ENCODE measurements around the gene SPRN. TPM values are rescaled to one million over a fixed set of nuclear protein-coding genes. Genes with fewer than 3 reads are reported as not detected.
"Not testable (repeated sequence)": the region's sequence is repeated elsewhere in the genome, so short reads cannot be mapped to it uniquely, and the experiment has no call there.

Gene SPRN
- total RNA-seq, 1 experiment from 2014 or later, result not detected

DNA sequence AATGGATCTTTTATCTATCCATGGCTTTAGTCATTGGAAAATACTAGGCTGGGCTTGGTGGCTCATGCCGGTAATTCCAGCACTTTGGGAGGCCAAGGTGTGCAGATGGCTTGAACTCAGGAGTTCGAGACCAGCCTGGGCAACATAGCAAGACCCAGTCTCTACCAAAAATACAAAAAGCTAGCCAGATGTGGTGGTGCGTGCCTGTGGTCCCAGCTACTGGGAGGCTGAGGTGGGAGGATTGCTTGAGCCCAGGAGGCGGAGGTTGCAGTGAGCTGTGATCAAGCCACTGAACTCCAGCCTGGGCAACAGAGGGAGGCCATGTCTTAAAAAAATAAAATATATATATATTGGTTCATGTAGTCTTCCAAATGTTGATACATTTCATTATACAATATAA, 37.5 kb downstream of the SPRN start:
- not testable (repeated sequence) for DNase-seq (ENCODE audit: low spot score)

DNA sequence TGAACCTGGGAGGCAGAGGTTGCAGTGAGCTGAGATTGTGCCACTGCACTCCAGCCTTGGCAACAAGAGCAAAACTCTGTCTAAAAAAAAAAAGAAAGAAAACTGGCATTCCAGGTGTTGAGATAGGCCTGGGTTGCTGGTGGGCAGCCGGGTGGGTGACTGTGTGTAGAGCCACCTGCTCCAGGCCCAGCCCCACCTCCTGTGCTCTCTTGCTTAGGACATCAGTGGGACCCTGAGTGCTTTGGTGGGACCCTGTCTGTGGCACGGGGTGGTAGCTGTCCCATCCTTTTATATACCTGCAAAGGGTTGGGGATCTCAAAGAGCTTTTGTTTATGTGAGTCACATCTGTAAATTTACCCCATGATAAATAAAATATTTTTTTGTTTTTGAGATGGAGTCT, 39.2 kb downstream of the SPRN start:
- no peak for DNase-seq (ENCODE audit: low spot score)

GRCh38 chr10:133384071-133384470, 40.4 kb downstream of the SPRN start:
- no peak for DNase-seq (ENCODE audit: low spot score)

DNA sequence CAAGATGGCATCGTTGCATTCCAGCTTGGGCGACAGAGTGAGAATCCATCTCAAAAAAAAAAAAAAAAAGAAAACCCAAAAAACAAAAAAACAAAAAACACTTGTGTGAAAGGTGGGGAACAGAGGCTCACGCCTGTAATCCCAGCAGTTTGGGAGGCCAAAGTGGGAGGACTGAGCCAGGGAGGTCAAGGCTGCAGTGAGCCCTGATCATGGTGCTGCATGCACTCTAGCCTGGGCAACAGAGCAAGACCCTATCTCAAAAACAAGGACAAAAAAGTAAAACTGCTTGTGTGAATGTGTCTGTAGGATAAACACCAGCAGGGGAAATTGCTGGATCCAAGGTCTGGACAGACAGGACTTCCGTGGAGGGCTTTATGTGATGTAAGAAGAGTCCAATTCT, 40.9 kb downstream of the SPRN start:
- no peak for DNase-seq (ENCODE audit: low spot score)

- no peak for DNase-seq (ENCODE audit: low spot score)
Measured at GRCh38 chr10:133381036-133381435, 43.4 kb downstream of the SPRN start.

GRCh38 chr10:133379801-133380666, 44.4 kb downstream of the SPRN start:
- DNase-seq (ENCODE audit: low spot score), result no peak

DNA sequence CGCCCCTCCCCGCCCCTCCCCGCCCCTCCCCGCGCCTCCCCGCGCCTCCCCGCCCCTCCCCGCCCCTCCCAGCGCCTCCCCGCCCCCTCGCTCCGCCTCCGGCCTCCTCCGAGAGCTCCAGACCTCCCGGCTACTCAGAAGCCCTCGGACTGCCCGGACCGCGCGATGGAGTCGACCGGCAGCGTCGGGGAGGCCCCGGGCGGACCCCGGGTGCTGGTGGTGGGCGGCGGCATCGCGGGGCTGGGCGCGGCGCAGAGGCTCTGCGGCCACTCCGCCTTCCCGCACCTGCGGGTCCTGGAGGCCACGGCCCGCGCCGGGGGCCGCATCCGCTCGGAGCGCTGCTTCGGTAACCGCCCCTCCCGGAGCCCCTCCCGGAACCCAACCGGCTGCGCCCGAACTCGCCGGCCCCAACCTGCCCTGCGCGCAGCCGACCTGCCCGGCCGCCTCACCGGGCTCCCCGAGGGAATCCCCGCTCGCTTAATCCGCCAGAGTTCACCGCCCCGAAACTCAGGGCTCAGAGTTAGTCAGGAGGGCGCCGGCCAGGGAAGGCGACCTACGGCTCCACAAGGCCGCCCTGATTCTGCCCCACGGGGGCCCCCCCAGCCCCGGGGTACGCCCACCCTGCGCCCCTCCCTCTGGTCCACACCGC, 45.1 kb downstream of the SPRN start, which contains the start of gene PAOX:
Gene PAOX, plus strand, starts transcription at position 111 of the 649 bp plus-strand sequence. Its CDS starts 55 bp downstream, at position 166.
- DNase-seq (ENCODE audit: low spot score), result peak; percentile 19

GRCh38 chr10:133378251-133379096, 46.0 kb downstream of the SPRN start:
- DNase-seq (ENCODE audit: low spot score), result peak; percentile 45

- DNase-seq (ENCODE audit: low spot score), result no peak
Measured at GRCh38 chr10:133377818-133378250, 46.6 kb downstream of the SPRN start.

DNA sequence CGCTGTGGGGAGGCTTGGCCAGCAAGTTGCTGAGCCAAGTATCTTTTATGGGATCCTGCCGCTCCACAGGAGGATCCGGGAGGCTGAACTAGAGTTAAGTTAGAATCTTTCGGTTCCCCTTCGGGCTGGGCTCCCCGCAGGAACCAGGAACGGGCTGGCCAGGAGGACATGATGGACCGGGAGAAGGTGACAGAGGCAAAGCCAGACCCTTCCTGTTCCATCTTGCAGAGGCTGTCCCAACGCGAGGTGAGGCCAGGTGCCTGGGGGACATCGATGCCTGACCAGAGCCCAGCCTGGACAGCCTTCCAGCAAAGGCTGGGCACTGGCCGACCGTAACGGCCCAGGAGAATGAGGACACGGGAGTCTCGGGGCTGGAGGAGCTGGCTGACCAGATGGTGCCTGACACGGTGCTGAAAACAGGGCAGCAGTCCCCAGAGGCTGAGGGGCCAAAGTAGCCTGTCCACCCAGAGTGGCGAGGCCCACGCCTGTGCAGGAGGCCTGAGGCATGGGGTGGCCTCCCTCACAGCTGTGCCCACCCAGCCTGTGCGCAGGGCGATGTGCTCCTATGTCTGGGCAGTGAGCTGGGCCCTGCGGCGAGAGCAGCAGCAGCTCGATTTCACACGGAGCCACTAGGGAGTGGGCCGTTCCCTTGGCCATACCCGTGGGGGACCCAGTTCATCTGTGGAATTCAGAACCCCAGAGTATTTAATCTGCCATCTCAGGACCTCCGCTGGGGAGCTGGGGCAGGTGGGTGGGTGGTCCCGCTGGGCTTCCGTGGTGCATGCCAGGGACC, 47.2 kb downstream of the SPRN start:
- no peak for DNase-seq (ENCODE audit: low spot score)

DNA sequence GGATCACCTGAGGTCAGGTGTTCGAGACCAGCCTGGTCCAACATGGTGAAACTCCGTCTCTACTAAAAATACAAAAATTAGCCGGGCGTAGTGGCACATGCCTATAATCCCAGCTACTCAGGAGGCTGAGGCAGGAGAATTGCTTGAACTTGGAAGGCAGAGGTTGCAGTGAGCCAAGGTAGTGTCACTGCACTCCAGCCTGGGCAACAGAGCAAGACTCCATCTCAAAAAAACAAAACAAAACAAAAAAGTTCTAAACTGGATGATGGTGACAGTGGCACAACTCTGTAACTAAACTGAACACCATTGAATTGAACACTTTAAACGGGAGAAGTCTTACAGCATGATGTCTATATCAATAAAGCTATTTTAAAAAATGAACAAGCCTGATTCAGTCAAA, 48.2 kb downstream of the SPRN start:
- DNase-seq (ENCODE audit: low spot score), result not testable (repeated sequence)

DNA sequence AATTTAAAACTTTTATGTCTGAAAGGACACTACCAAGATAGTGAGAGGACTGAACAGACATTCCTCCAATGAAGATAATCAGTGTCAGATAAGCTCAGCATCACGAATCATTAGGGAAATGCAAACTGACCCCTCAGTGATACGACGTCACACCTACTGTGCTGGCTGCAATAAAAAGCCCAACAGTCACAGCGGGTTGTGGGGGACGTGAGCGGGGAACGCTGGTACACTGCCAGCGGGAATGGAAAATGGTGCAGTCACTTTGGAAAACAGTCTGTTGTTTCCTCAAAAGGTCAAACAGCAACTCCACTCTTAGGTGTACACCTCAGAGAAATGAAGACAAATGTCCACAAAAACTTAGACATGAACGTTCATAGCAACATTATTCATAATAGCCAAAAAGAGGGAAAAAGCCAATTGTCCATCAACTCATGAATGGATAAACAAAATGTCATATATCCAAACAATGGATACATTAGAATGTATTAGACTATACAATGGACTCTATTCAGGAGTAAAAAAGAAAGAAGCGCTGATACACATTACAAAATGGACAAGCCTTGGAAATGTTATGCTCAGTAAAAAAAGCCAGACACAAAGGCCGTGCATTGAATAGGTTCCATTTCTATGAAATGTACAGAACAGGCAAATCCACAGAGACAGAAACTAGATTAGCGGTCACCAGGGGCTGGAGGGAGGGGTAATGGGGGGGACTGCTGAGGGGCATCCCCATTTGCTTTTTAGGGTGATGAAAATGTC, 48.9 kb downstream of the SPRN start:
- DNase-seq (ENCODE audit: low spot score), result no peak

GRCh38 chr10:133373174-133374090, 51.0 kb downstream of the SPRN start, which contains the start of gene ECHS1:
ECHS1 (minus strand) TSS chr10:133373354; CDS start chr10:133373333, 21 bp downstream.
- peak; percentile 96 for DNase-seq (ENCODE audit: low spot score)

- DNase-seq (ENCODE audit: low spot score), result no peak
Measured at GRCh38 chr10:133372507-133372906, 51.9 kb downstream of the SPRN start.

Small RNA genes lying within 50 kb of the gene (small RNA-seq; reads per million reads assigned to genes)
- not detected for gene AL360181.4
- not detected for gene MIR3944

Other genes starting within 250 kb of the SPRN start
- gene UTF1, start 194.4 kb downstream of the SPRN start, total RNA-seq (2014; rRNA removed; shearing (Covaris generic)), result not detected in 2 replicates
- not detected in 2 replicates for gene VENTX, start 186.8 kb downstream of the SPRN start, total RNA-seq (2014; rRNA removed; shearing (Covaris generic))
- gene ADAM8, start 147.8 kb downstream of the SPRN start, total RNA-seq (2014; rRNA removed; shearing (Covaris generic)), result 73.5 and 78.5 TPM in 2 replicates
- 87.7 and 88.4 TPM in 2 replicates for gene TUBGCP2, start 115.8 kb downstream of the SPRN start, total RNA-seq (2014; rRNA removed; shearing (Covaris generic))
- 80.3 and 102 TPM in 2 replicates for gene ZNF511, start 115.7 kb downstream of the SPRN start, total RNA-seq (2014; rRNA removed; shearing (Covaris generic))
- gene CALY, start 87.7 kb downstream of the SPRN start, total RNA-seq (2014; rRNA removed; shearing (Covaris generic)), result not detected in 2 replicates
- 25.0 and 36.5 TPM in 2 replicates for gene PRAP1, start 77.3 kb downstream of the SPRN start, total RNA-seq (2014; rRNA removed; shearing (Covaris generic))
- gene FUOM, start 66.6 kb downstream of the SPRN start, total RNA-seq (2014; rRNA removed; shearing (Covaris generic)), result 59.7 and 60.8 TPM in 2 replicates
- 160 and 179 TPM in 2 replicates for gene ECHS1, start 51.3 kb downstream of the SPRN start, total RNA-seq (2014; rRNA removed; shearing (Covaris generic))
- 4.7 and 5.6 TPM in 2 replicates for gene PAOX, start 45.4 kb downstream of the SPRN start, total RNA-seq (2014; rRNA removed; shearing (Covaris generic))
- gene MTG1, start 30.5 kb downstream of the SPRN start, total RNA-seq (2014; rRNA removed; shearing (Covaris generic)), result 44.3 and 56.9 TPM in 2 replicates
- 0.68 and 2.2 TPM in 2 replicates for gene SCART1, start 29.3 kb upstream of the SPRN start, total RNA-seq (2014; rRNA removed; shearing (Covaris generic))
- not detected in 2 replicates for gene CYP2E1, start 102.7 kb upstream of the SPRN start, total RNA-seq (2014; rRNA removed; shearing (Covaris generic))
- gene SYCE1, start 141.0 kb upstream of the SPRN start, total RNA-seq (2014; rRNA removed; shearing (Covaris generic)), result not detected in 2 replicates
- gene FRG2B, start 202.2 kb upstream of the SPRN start, total RNA-seq (2014; rRNA removed; shearing (Covaris generic)), result not detected in 2 replicates

All from HT-29 (cell line).